Osteocyte (in vitro differentiated cells): ENCODE measurements around the gene ATAD3B. TPM values are rescaled to one million over a fixed set of nuclear protein-coding genes. Genes with fewer than 3 reads are reported as not detected.

ENCODE experiments used
- DNase-seq: peaks from one replicate; pipeline ENCODE4 v3.0.0; 2021; ENCODE audit warnings: mixed read lengths; ENCODE audit not compliant: unreplicated experiment; ENCODE audit errors: extremely low spot score
- H3K27ac Mint-ChIP-seq: one replicate; pipeline ENCODE4 v1.8.0; 2021; ENCODE audit warnings: mild to moderate bottlenecking, mixed read lengths; ENCODE audit not compliant: unreplicated experiment
- H3K27me3 Mint-ChIP-seq: one replicate; pipeline ENCODE4 v1.8.0; 2021; ENCODE audit warnings: mixed read lengths; ENCODE audit not compliant: unreplicated experiment
- H3K36me3 Mint-ChIP-seq: one replicate; pipeline ENCODE4 v1.8.0; 2021; ENCODE audit warnings: mixed read lengths; ENCODE audit not compliant: unreplicated experiment
- H3K4me1 Mint-ChIP-seq: one replicate; pipeline ENCODE4 v1.8.0; 2021; ENCODE audit warnings: mixed read lengths; ENCODE audit not compliant: unreplicated experiment
- H3K4me3 Mint-ChIP-seq: one replicate; pipeline ENCODE4 v1.8.0; 2021; ENCODE audit warnings: mild to moderate bottlenecking, moderate library complexity, mixed read lengths; ENCODE audit not compliant: unreplicated experiment
- H3K9me3 Mint-ChIP-seq: one replicate; pipeline ENCODE4 v1.8.0; 2021; ENCODE audit warnings: mixed read lengths; ENCODE audit not compliant: unreplicated experiment
- CTCF ChIP-seq: fragments of 200-600 bp; sonication (generic); IDR thresholded peaks from 2 replicates; pipeline ENCODE4 v1.5.0; 2021; ENCODE audit warnings: antibody characterized with exemption, mild to moderate bottlenecking, moderate library complexity
- total RNA-seq: library from RNA; stranded (reverse); gene quantifications from 2 replicates; pipeline ENCODE4 v1.2.1, GENCODE V29; 2021

The ATAD3B gene
- total RNA-seq, 1 donor from 2014 or later: 26.9 TPM

- DNase-seq: no peak
- H3K27me3 Mint-ChIP-seq: no peaks in the 10 kb centered on the region
- H3K4me3 Mint-ChIP-seq: no peak overlapping the region
- no peak for TF ChIP-seq CTCF
- H3K27ac Mint-ChIP-seq: no peak overlapping the region
- peaks cover 13% of the 10 kb centered on the region for H3K36me3 Mint-ChIP-seq
- peaks cover 5% of the 10 kb centered on the region for H3K4me1 Mint-ChIP-seq
- H3K9me3 Mint-ChIP-seq: peaks cover 4% of the 10 kb centered on the region
Observed at GRCh38 chr1:1534401-1535154, 63.0 kb downstream of the ATAD3B start.

GRCh38 chr1:1535201-1536018 lies 63.8 kb downstream of the ATAD3B start:
- Mint-ChIP-seq H3K4me3 (no peak overlapping the region), H3K4me1 (peaks cover 5% of the 10 kb centered on the region), H3K9me3 (peaks cover 4% of the 10 kb centered on the region), H3K27me3 (no peaks in the 10 kb centered on the region), H3K27ac (no peak overlapping the region), H3K36me3 (peaks cover 10% of the 10 kb centered on the region)
- TF ChIP-seq CTCF: no peak
- no peak for DNase-seq

GRCh38 chr1:1536019-1536937 lies 64.7 kb downstream of the ATAD3B start:
- no peak overlapping the region for H3K4me3 Mint-ChIP-seq
- H3K27ac Mint-ChIP-seq: no peak overlapping the region
- peaks cover 5% of the 10 kb centered on the region for H3K4me1 Mint-ChIP-seq
- H3K36me3 Mint-ChIP-seq: peaks cover 7% of the 10 kb centered on the region
- TF ChIP-seq CTCF: no peak
- H3K9me3 Mint-ChIP-seq: peaks cover 4% of the 10 kb centered on the region
- no peak for DNase-seq
- H3K27me3 Mint-ChIP-seq: no peaks in the 10 kb centered on the region

GRCh38 chr1:1536938-1537546 lies 65.5 kb downstream of the ATAD3B start:
- TF ChIP-seq CTCF: no peak
- DNase-seq: no peak
- Mint-ChIP-seq H3K36me3 (peaks cover 3% of the 10 kb centered on the region), H3K27me3 (no peaks in the 10 kb centered on the region), H3K4me1 (peaks cover 5% of the 10 kb centered on the region), H3K27ac (no peak overlapping the region), H3K9me3 (peaks cover 2% of the 10 kb centered on the region), H3K4me3 (no peak overlapping the region)
